Uterus (tissue), 4 donors: Measurements from ENCODE around the gene MAT2A. TPM values are rescaled to one million over a fixed set of nuclear protein-coding genes. Genes with fewer than 3 reads are reported as not detected.
A peak's percentile ranks its signal among the peaks of the same experiment; 100 is the strongest.

Experiments
- DNase-seq, 2 donors: peaks; one replicate each; pipeline ENCODE4 v3.0.0-alpha.2; 2019 to 2020
- H3K27ac ChIP-seq, 2 donors: fragments of 200-600 bp; sonication (generic); 1 replicate in 1 of 2; 2 replicates in 1 of 2; pipeline ENCODE4 v1.5.1; 2016 to 2018
- H3K27me3 ChIP-seq, 2 donors: fragments of 200-600 bp; sonication (generic); one replicate each; pipeline ENCODE4 v1.5.1; 2018 to 2019; ENCODE audit warnings: control low read depth in 1 of 2
- H3K36me3 ChIP-seq, 2 donors: fragments of 200-600 bp; sonication (generic); one replicate each; pipeline ENCODE4 v1.5.1; 2019; ENCODE audit warnings: control low read depth in 1 of 2
- H3K4me1 ChIP-seq, 2 donors: fragments of 200-600 bp; sonication (generic); one replicate each; pipeline ENCODE4 v1.5.1; 2018 to 2019; ENCODE audit warnings: control low read depth in 1 of 2
- H3K4me3 ChIP-seq, 2 donors: fragments of 200-600 bp; sonication (generic); 1 replicate in 1 of 2; 2 replicates in 1 of 2; pipeline ENCODE4 v1.5.1; 2018 to 2019; ENCODE audit warnings: mild to moderate bottlenecking in 1 of 2
- H3K9me3 ChIP-seq, 2 donors: fragments of 200-600 bp; sonication (generic); one replicate each; pipeline ENCODE4 v1.5.1; 2019; ENCODE audit warnings: control low read depth in 1 of 2
- POLR2A ChIP-seq, 2 donors: fragments of 450-650 bp; IDR thresholded peaks; one replicate each; pipeline ENCODE4 v1.6.1; 2016; ENCODE audit warnings: antibody characterized with exemption in 2 of 2, mild to moderate bottlenecking in 1 of 2, moderate library complexity in 1 of 2
- intact Hi-C: fragments of 100-400 bp; cut with DNase I; formaldehyde crosslinking; loops from one replicate; pipeline ENCODE4 v1.15.1; 2023; ENCODE audit warnings: low total_unique reads
- total RNA-seq, 4 donors: library from RNA; depleted of rRNA in 3 of 4; stranded (reverse); fragments of >200 nt in 3 of 4; gene quantifications; one replicate each; pipeline versions ENCODE4 v1.1.0 to v1.2.4, GENCODE V29; 2014 to 2023
- TF ChIP-seq, protein P1 (sequence below), 4 experiments: fragments of 200-600 bp in 2 of 4; fragments of 450-650 bp in 2 of 4; sonication (generic) in 2 of 4; IDR thresholded peaks; one replicate each; pipeline ENCODE4 v1.5.1; 2016 to 2019; ENCODE audit warnings: antibody characterized with exemption in 4 of 4, mild to moderate bottlenecking in 2 of 4, moderate library complexity in 1 of 4
- donor health status: DM: yes; HTN: yes; CAD: no.

Gene MAT2A
- total RNA-seq, 4 donors from 2014 or later: 77.1 to 249 (median 108) TPM

- Histone ChIP-seq H3K36me3 (no peaks in the 10 kb centered on the region), H3K4me1 (no peaks in the 10 kb centered on the region), H3K9me3 (no peaks in the 10 kb centered on the region), H3K27me3 (no peaks in the 10 kb centered on the region), H3K27ac (peak overlapping the region; percentile 56 to 73), H3K4me3 (no peak overlapping the region)
- no peak for TF ChIP-seq POLR2A (IDR thresholded peaks at IDR 0.05)
- TF ChIP-seq, protein P1, sequence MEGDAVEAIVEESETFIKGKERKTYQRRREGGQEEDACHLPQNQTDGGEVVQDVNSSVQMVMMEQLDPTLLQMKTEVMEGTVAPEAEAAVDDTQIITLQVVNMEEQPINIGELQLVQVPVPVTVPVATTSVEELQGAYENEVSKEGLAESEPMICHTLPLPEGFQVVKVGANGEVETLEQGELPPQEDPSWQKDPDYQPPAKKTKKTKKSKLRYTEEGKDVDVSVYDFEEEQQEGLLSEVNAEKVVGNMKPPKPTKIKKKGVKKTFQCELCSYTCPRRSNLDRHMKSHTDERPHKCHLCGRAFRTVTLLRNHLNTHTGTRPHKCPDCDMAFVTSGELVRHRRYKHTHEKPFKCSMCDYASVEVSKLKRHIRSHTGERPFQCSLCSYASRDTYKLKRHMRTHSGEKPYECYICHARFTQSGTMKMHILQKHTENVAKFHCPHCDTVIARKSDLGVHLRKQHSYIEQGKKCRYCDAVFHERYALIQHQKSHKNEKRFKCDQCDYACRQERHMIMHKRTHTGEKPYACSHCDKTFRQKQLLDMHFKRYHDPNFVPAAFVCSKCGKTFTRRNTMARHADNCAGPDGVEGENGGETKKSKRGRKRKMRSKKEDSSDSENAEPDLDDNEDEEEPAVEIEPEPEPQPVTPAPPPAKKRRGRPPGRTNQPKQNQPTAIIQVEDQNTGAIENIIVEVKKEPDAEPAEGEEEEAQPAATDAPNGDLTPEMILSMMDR (IDR thresholded peaks at IDR 0.05): no peak
- DNase-seq: no peak
- intact Hi-C loops: no loop called here
Observed at GRCh38 chr2:85524336-85524908, 14.5 kb upstream of the MAT2A start.

DNA sequence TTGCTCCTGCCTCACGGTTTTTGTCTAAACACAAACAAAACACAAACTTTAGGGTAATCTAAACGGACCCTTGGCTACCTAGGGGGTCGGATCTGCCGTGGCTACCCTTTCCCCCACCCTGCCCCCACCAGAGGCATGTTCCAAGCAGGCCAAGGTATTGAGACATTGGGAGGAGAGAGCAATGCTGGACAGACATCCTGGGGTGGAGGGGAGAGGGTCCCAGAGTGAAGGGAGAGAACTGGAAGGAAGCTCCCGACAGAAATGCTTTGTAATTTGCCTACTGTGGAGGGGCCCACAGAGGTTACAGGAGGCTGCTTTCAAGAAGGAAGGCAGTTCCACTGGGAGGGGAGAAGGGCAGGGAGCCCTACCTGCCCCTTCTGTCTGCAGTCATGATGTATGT lies 13.9 kb upstream of the MAT2A start:
- Histone ChIP-seq H3K4me3 (no peak overlapping the region), H3K27me3 (no peaks in the 10 kb centered on the region), H3K36me3 (no peaks in the 10 kb centered on the region), H3K9me3 (no peaks in the 10 kb centered on the region), H3K4me1 (no peaks in the 10 kb centered on the region), H3K27ac (peak overlapping the region; percentile 56 to 73)
- no peak for DNase-seq
- TF ChIP-seq POLR2A (IDR thresholded peaks at IDR 0.05): no peak
- TF ChIP-seq, protein P1 (IDR thresholded peaks at IDR 0.05): no peak
- intact Hi-C loops: no loop called here

DNA sequence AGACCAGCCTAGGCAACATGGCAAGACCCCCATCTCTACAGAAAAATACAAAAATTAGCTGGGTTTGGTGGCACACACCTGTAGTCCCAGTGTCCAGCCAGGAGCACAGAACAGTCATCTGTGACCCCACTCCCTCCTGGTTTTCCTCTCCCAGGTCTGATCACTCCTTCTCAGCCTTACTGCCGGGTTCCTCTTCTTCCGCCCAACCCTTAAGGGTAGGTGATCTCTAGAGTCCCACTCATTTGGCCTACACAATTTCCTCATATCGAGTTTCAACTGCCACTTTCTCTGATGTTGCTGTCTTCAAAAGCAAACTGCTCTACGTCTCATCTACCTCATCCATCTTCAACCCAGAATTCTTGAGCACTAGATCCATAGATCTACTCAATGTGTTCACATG lies 13.4 kb upstream of the MAT2A start:
- TF ChIP-seq POLR2A (IDR thresholded peaks at IDR 0.05): no peak
- TF ChIP-seq, protein P1 (IDR thresholded peaks at IDR 0.05): no peak
- intact Hi-C loops: no loop called here

DNA sequence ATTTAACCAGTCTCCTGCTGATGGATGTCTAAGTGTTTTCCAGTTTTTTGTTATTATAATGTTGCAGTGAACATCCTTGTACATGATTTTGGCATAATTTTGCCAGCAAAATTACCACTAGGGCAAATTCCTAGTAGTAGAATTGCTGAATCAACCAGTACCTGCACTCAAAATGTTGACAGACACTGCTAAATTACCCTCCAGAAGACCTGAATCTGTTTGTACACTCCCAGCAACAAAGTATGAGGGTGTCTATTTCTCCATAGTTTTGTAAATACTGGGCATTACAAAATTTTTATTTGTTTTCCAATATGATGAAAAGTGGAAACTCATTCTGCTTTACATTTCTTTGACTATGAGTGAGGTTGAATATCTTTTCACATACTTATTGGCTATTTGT lies 11.2 kb upstream of the MAT2A start:
- TF ChIP-seq POLR2A (IDR thresholded peaks at IDR 0.05): no peak
- TF ChIP-seq, protein P1 (IDR thresholded peaks at IDR 0.05): no peak
- H3K9me3 ChIP-seq: no peaks in the 10 kb centered on the region
- no peaks in the 10 kb centered on the region for H3K4me1 ChIP-seq
- no peak overlapping the region for H3K27ac ChIP-seq
- no peak for DNase-seq
- H3K4me3 ChIP-seq: no peak overlapping the region
- H3K36me3 ChIP-seq: no peaks in the 10 kb centered on the region
- no peaks in the 10 kb centered on the region for H3K27me3 ChIP-seq
- intact Hi-C loops: no loop called here

More for the DNA sequence above, 13.4 kb upstream of the MAT2A start:
- Histone ChIP-seq H3K27ac (no peak overlapping the region), H3K27me3 (no peaks in the 10 kb centered on the region), H3K4me1 (no peaks in the 10 kb centered on the region), H3K36me3 (no peaks in the 10 kb centered on the region), H3K4me3 (no peak overlapping the region), H3K9me3 (no peaks in the 10 kb centered on the region)
- DNase-seq: no peak

DNA sequence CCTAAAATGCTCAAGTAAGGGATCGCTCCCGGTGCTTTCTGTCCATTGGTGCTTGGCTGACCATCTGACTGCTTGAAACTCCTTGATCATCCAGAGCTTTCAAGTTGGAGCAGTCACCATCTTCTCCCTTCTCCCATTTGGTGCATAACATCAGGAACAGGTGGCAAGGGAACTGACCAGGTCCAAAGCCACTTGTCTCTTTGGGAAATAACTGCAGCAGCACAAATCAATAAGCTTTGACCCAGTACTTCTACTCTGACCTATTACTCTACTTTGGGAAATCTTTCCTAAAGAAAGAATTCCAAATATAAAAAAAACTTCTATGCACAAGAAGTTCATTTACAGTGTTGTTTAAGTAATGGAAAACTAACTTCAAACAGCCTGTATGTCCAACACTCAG lies 10.6 kb upstream of the MAT2A start:
- H3K4me3 ChIP-seq: no peak overlapping the region
- no peak for DNase-seq
- no peak overlapping the region for H3K27ac ChIP-seq
- no peaks in the 10 kb centered on the region for H3K36me3 ChIP-seq
- H3K27me3 ChIP-seq: no peaks in the 10 kb centered on the region
- intact Hi-C loops: no loop called here
- H3K9me3 ChIP-seq: no peaks in the 10 kb centered on the region
- TF ChIP-seq, protein P1 (IDR thresholded peaks at IDR 0.05): no peak
- TF ChIP-seq POLR2A (IDR thresholded peaks at IDR 0.05): no peak
- H3K4me1 ChIP-seq: no peaks in the 10 kb centered on the region
